Stimulated activated CD4-positive, alpha-beta T cell treated with anti-CD3 and anti-CD28 coated beads, Interleukin-2, amount 100 ng/mL, for 24 hours (primary cell): Measurements from ENCODE around the gene LAMA3.

Source experiments
- DNase-seq, 2 donors: peaks; one replicate each; pipeline ENCODE4 v3.0.0-alpha.2; 2020

The LAMA3 gene

GRCh38 chr18:23943903-23944624, 254.8 kb downstream of the LAMA3 start:
- no peak for DNase-seq

GRCh38 chr18:23945416-23946079, 256.3 kb downstream of the LAMA3 start:
- no peak for DNase-seq

- DNase-seq: no peak
Measured at GRCh38 chr18:23949863-23950262, 260.6 kb downstream of the LAMA3 start.

GRCh38 chr18:23950644-23951043, 261.4 kb downstream of the LAMA3 start:
- DNase-seq: no peak

GRCh38 chr18:23951206-23951605, 262.0 kb downstream of the LAMA3 start:
- DNase-seq: no peak

- DNase-seq: no peak
Measured at GRCh38 chr18:23953984-23954383, 264.7 kb downstream of the LAMA3 start.

GRCh38 chr18:23956483-23956882, 267.2 kb downstream of the LAMA3 start:
- no peak for DNase-seq

- DNase-seq: no peak
Measured at GRCh38 chr18:23958036-23958435, 268.8 kb downstream of the LAMA3 start.

GRCh38 chr18:23963443-23964165, 274.4 kb downstream of the LAMA3 start:
- no peak for DNase-seq

- DNase-seq: peak; percentile 50 to 62
Measured at GRCh38 chr18:23964282-23965238, 275.3 kb downstream of the LAMA3 start.

GRCh38 chr18:23966909-23967308, 277.7 kb downstream of the LAMA3 start:
- DNase-seq: no peak

GRCh38 chr18:23967321-23968089, 278.3 kb downstream of the LAMA3 start:
- DNase-seq: no peak

GRCh38 chr18:23968638-23969604, 279.7 kb downstream of the LAMA3 start:
- no peak for DNase-seq

GRCh38 chr18:23969664-23970063, 280.4 kb downstream of the LAMA3 start:
- no peak for DNase-seq

GRCh38 chr18:23970161-23971096, 281.2 kb downstream of the LAMA3 start:
- peak; percentile 35 to 61 for DNase-seq

- DNase-seq: no peak
Measured at GRCh38 chr18:23971097-23971440, 281.8 kb downstream of the LAMA3 start.

GRCh38 chr18:23971666-23972230, 282.5 kb downstream of the LAMA3 start:
- no peak for DNase-seq

- peak in 1 of 2 donors; percentile 36 for DNase-seq
Measured at GRCh38 chr18:23972453-23972852, 283.2 kb downstream of the LAMA3 start.

- no peak for DNase-seq
Measured at GRCh38 chr18:23977103-23977502, 287.9 kb downstream of the LAMA3 start.
